Stimulated activated naive CD8-positive, alpha-beta T cell treated with anti-CD3 and anti-CD28 coated beads, Interleukin-15, amount 100 ng/mL, for 72 hours (primary cell): ENCODE data around the gene SPC24.
A peak's percentile ranks its signal among the peaks of the same experiment; 100 is the strongest.
"Not testable (repeated sequence)": the region's sequence is repeated elsewhere in the genome, so short reads cannot be mapped to it uniquely, and the experiment has no call there.

Experiments used
- ATAC-seq: fragments of 150-1000 bp; cut with Tn5 transposase; 2 replicates; pipeline ENCODE4 v1.10.0; 2021; ENCODE audit warnings: mild to moderate bottlenecking, moderate library complexity
- DNase-seq, 2 donors: peaks; one replicate each; pipeline ENCODE4 v3.0.0; 2021 to 2022
- H3K27ac Mint-ChIP-seq, 2 donors: one replicate each; pipeline ENCODE4 v1.8.0; 2022; ENCODE audit warnings: mild to moderate bottlenecking in 2 of 2, mixed read lengths in 2 of 2, moderate library complexity in 2 of 2
- H3K27me3 Mint-ChIP-seq: one replicate; pipeline ENCODE4 v1.8.0; 2022; ENCODE audit warnings: mixed read lengths
- H3K4me1 Mint-ChIP-seq: one replicate; pipeline ENCODE4 v1.8.0; 2022; ENCODE audit warnings: mild to moderate bottlenecking, mixed read lengths
- H3K4me3 Mint-ChIP-seq, 2 donors: one replicate each; pipeline ENCODE4 v1.8.0; 2022; ENCODE audit warnings: mild to moderate bottlenecking in 2 of 2, mixed read lengths in 2 of 2, moderate library complexity in 1 of 2
- H3K9me3 Mint-ChIP-seq, 2 donors: one replicate each; pipeline ENCODE4 v1.8.0; 2022; ENCODE audit warnings: mixed read lengths in 2 of 2

Gene SPC24

GRCh38 chr19:11102944-11103343, 52.6 kb downstream of the SPC24 start:
- Mint-ChIP-seq H3K4me1 (peaks cover 14% of the 10 kb centered on the region), H3K27me3 (no peaks in the 10 kb centered on the region), H3K4me3 (no peak overlapping the region), H3K9me3 (no peaks in the 10 kb centered on the region), H3K27ac (peak overlapping the region in 1 of 2 donors; percentile 54)
- ATAC-seq (no peak), DNase-seq (no peak)

GRCh38 chr19:11101057-11101456, 54.5 kb downstream of the SPC24 start:
- H3K27me3 Mint-ChIP-seq: no peaks in the 10 kb centered on the region
- ATAC-seq (no peak), DNase-seq (no peak)
- H3K4me3 Mint-ChIP-seq: no peak overlapping the region
- H3K4me1 Mint-ChIP-seq: peaks cover 32% of the 10 kb centered on the region
- no peak overlapping the region for H3K27ac Mint-ChIP-seq
- H3K9me3 Mint-ChIP-seq: peaks cover 0 to 5% of the 10 kb centered on the region in 2 donors

GRCh38 chr19:11100049-11100448, 55.5 kb downstream of the SPC24 start:
- Mint-ChIP-seq H3K9me3 (peaks cover 0 to 5% of the 10 kb centered on the region in 2 donors), H3K4me3 (no peak overlapping the region), H3K27me3 (no peaks in the 10 kb centered on the region), H3K27ac (no peak overlapping the region), H3K4me1 (peaks cover 42% of the 10 kb centered on the region)
- DNase-seq (no peak), ATAC-seq (no peak)

GRCh38 chr19:11098861-11099260, 56.7 kb downstream of the SPC24 start:
- Mint-ChIP-seq H3K27me3 (no peaks in the 10 kb centered on the region), H3K9me3 (peaks cover 0 to 5% of the 10 kb centered on the region in 2 donors), H3K4me3 (no peak overlapping the region), H3K4me1 (peaks cover 54% of the 10 kb centered on the region), H3K27ac (peak overlapping the region in 1 of 2 donors; percentile 88)
- ATAC-seq: no peak
- no peak for DNase-seq

- Mint-ChIP-seq H3K27ac (no peak overlapping the region), H3K27me3 (no peaks in the 10 kb centered on the region), H3K4me1 (peaks cover 60% of the 10 kb centered on the region), H3K9me3 (peaks cover 0 to 5% of the 10 kb centered on the region in 2 donors), H3K4me3 (no peak overlapping the region)
- DNase-seq (no peak), ATAC-seq (no peak)
Measured at GRCh38 chr19:11098327-11098726, 57.3 kb downstream of the SPC24 start.

- H3K27ac Mint-ChIP-seq, DNase-seq, H3K9me3 Mint-ChIP-seq, ATAC-seq, H3K27me3 Mint-ChIP-seq, H3K4me3 Mint-ChIP-seq: not testable (repeated sequence)
- peaks cover 69% of the 10 kb centered on the region for H3K4me1 Mint-ChIP-seq
Measured at GRCh38 chr19:11097367-11097766, 58.2 kb downstream of the SPC24 start.

GRCh38 chr19:11096210-11096841, 59.3 kb downstream of the SPC24 start:
- peak overlapping the region; percentile 95 for H3K27ac Mint-ChIP-seq
- H3K4me1 Mint-ChIP-seq: peaks cover 76% of the 10 kb centered on the region
- peak; percentile 54 to 60 for DNase-seq
- peaks cover 0 to 5% of the 10 kb centered on the region in 2 donors for H3K9me3 Mint-ChIP-seq
- ATAC-seq: peak; percentile 65
- no peaks in the 10 kb centered on the region for H3K27me3 Mint-ChIP-seq
- H3K4me3 Mint-ChIP-seq: peak overlapping the region; percentile 74 to 76
